Measurements from ENCODE around the gene CDC42BPG.

GRCh38 chr11:64878223-64878493 lies 33.7 kb upstream of the CDC42BPG start:
- TF ChIP-seq GATA3 (IDR thresholded peaks at IDR 0.05; ENCODE audit: low read depth, low read length) = no peak
- TF ChIP-seq GATA2 (IDR thresholded peaks at IDR 0.05; ENCODE audit: low read depth, low read length) = no peak

Measured in SH-SY5Y (cell line).